GM19395 (cell line): ENCODE measurements around the gene DNPH1.

Experiments
- ATAC-seq: cut with Tn5 transposase; IDR thresholded peaks from one replicate; pipeline ENCODE4 v1.9.1; 2021; ENCODE audit warnings: mild to moderate bottlenecking, moderate library complexity; ENCODE audit not compliant: unreplicated experiment

The DNPH1 gene, protein sequence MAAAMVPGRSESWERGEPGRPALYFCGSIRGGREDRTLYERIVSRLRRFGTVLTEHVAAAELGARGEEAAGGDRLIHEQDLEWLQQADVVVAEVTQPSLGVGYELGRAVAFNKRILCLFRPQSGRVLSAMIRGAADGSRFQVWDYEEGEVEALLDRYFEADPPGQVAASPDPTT

DNA sequence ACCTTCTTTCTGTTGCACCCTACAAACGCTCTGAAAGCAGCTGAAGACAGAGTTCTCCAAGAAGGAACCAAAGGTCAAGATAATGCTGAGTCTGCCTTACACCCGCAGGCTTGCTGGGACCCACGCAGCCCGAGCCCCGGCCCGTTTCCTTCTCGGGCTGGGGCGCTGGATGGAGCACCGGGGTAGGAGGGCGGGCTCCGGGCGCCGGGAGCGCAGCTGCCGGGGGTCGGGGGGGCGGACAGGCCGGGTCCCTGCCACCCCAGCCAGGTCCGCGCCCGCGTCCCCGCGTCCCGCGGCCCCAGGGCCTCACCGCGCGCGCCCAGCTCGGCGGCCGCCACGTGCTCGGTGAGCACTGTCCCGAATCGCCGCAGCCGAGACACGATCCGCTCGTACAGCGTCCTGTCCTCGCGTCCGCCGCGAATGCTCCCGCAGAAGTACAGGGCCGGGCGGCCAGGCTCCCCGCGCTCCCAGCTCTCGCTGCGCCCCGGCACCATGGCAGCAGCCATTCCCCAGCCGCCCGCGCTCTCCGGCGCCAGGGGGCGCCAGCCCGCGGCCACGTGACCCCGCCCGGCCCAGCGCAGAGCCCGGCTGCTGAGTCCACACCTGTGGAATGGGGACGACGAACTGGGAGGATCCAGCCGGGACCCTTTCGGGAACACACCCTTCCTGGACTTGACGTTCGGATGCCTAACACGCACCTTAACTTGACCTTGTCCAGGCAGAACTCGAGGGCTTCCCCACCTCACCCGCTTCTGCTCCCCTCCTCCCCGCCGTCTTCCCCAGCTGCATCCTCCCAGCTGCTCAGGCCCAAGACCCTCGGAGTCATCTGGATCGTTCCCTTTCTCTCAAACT lies at the start of gene DNPH1:
DNPH1 (minus strand) TSS at position 531 of the 852 bp plus-strand sequence; CDS start at position 506, 25 bp downstream.
- peak; percentile 76 for ATAC-seq

GRCh38 chr6:43278524-43279078 lies 49.3 kb upstream of the DNPH1 start:
- no peak for ATAC-seq

DNA sequence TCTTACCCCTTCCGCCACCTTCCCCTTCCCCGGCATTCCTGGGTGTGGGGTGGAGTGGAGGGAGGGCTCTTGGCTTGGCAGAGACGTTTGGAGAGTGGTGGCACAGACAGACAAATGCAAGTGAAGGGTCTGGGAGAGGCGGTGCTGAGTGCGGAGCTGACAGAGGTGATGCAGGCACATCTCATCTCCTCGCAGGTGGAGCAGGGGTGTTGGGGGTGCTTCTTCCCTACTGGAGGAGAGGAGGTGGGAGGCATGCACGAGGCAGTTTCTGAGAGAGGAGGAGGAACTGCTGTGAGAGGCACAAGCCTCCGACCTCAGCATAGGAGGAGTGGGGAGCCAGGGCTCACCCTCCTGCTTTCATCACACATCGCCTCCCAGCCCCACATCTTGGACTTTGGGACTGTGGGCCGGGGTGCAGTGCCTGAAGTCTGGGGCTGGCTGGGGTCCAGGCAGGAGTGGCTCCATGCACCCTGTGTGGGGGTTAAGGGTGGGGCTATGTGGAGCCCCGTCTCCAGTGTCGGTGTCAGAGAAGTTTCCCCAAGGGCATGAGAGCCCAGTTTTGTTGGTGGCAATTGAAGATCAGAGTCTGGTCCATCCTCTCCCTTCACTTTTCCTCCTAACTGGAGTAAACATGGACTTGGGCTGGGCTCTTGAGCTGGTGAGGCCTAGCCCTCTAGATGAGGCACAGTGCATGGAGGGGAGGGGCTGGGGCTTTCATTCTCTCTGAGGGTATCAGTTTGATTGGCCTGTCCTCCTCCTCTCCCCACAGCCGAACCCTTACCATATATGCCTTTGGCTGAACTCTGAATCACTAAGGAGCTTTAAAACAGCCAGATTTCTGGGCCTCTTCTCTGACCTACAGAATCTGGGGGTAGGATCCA lies 48.6 kb upstream of the DNPH1 start:
- no peak for ATAC-seq

GRCh38 chr6:43277306-43277642 lies 48.0 kb upstream of the DNPH1 start:
- no peak for ATAC-seq

DNA sequence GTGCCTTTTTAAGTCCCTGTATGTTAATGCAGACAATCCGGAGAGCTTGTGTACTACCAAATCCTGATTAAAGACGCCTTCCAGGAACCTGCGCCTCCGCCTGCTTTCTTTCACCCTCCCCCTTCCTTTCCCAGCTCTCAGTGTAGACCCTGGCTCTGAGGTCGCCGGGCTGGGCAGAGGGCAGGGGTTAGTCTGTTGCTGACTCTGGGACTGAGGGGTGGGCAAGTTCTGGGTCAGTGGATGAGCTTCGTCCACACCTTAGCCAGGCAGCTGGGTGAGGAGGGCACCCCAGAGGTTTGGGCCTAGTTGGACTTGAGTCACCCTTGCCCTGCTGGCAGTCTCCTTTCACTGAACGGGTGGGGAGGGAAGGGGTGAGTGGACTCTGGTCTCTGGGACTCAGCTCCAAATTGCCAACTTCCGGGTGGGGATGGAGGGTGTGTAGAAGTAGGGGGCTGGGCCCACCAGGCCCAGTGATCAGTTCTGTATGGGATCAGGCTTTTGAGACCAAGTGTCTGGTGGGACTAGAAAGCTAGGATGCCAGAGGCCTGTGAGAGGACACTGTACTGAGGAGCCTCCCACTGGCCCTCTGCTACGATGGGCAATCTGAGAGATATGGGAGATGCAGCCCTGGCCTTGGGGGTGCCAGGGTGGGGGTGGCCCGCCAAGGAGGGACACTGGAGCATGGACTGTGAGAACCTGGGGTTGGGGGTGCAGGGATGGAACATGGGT lies 47.5 kb upstream of the DNPH1 start:
- no peak for ATAC-seq

- ATAC-seq = no peak
Observed at GRCh38 chr6:43275801-43276576, 46.7 kb upstream of the DNPH1 start.

GRCh38 chr6:43274916-43275597 lies 45.8 kb upstream of the DNPH1 start:
- no peak for ATAC-seq

DNA sequence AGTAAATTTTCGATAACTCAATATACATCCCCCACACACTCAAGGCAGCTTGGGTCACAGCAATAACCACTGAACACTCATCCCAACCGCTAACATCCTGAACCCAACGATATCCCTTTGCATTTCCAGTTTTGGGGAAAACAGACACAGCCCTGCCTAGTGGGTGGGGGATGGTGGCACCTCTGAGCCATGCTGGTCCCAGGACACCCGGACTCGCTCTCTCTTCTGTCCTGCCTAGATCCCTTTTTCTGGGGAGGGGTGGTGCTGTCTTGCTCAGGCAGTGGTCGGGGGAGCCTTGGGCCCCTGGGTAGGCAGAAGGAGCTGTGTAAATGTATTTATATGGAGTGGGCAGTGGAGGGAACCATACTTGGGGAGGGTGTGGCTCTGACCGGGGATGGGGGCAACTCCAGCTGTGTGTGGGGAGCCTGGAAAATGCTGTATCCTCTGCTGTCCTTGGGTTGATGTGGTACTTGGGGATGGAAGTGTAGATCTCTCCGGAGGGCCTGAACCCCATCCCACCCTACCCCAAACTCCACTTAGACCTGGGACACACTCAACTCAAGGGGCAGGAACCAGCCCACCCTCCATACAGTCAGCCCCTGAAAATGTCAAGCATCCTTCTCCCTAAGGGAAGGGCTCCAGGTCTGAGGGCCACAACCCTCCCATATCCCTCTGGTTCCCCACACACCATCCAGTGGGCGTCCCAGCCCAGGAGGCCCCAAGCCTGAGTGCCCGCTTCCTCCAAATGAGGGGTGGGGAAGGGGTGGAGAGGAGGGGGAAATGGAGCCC lies 45.0 kb upstream of the DNPH1 start:
- ATAC-seq = no peak

DNA sequence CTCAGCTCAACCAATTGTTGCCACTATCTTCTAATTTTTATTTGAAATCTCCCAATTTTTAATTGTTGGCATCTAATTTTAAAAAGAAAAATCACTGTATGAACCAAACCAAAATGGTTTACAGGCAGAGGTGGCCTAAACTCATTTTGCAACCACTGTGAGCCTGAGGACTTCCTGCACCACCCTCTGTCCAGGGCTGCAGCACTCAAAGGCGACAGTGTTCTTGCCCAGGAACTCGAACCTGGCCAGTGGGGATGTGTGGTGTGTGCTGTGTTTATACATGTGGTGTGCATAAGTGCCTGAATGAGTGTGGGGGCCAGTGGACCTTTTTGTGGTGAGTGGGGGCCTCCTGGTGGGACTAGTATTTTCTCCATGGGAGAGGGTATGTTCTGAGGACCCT lies 44.4 kb upstream of the DNPH1 start:
- ATAC-seq = no peak

GRCh38 chr6:43271944-43272343 lies 42.7 kb upstream of the DNPH1 start:
- no peak for ATAC-seq

GRCh38 chr6:43271103-43271815 lies 42.0 kb upstream of the DNPH1 start:
- no peak for ATAC-seq

- no peak for ATAC-seq
Observed at GRCh38 chr6:43269273-43270007, 40.2 kb upstream of the DNPH1 start.

DNA sequence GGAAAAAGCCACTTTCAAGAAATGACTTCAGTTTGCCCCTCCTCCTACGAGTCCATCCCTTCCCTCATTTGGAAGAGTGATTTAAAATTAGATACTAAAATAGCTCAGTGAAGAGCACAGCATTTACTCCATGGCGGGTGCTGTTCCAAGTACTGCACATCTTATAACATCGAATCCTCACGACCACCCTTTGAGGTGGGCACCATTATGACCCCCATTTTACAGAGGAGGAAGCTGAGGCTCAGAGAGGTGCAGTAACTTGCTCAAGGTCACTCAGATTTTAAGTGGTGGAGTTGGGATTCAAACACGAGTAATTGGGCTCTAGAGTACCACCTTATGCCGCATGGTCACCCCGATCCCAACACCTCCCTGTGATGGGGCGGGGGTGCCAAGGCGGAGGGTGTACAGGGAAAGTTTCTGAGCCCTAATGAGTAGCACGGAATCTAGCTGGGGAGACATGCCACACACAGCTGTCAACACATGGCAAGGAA lies 39.5 kb upstream of the DNPH1 start:
- no peak for ATAC-seq

DNA sequence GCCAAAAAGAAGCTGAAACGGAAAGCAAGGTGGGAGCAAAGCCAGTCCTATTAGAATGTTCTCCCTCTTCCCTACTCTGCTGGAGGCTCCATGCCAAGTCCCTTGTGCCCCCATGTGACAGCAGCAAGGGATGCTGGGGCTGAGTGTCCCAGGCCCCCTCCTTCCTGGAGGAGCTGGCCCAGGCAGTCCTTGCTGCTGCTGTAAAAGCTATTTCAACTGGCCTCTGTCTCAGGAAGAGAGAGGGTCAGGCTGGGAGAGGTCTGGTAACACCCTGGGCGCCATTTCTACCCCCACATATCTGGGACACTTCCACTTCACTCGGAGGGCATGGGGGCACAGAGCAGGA lies 39.0 kb upstream of the DNPH1 start:
- no peak for ATAC-seq

GRCh38 chr6:43267619-43268354 lies 38.5 kb upstream of the DNPH1 start:
- ATAC-seq = no peak

- ATAC-seq = no peak
Observed at GRCh38 chr6:43265564-43265963, 36.3 kb upstream of the DNPH1 start.
